HEK293T (cell line): ENCODE measurements around the gene GULP1.

Experiments used
- BHLHE40 ChIP-seq: fragments of 450-650 bp; IDR thresholded peaks from 2 replicates; pipeline ENCODE4 v1.6.1; 2016; ENCODE audit warnings: mild to moderate bottlenecking, moderate library complexity, borderline replicate concordance
- ELF4 ChIP-seq: fragments of 450-650 bp; IDR thresholded peaks from 2 replicates; pipeline ENCODE4 v1.6.1; 2017; ENCODE audit warnings: antibody characterized with exemption
- FOXA1 ChIP-seq: fragments of 450-650 bp; IDR thresholded peaks from 2 replicates; pipeline ENCODE4 v1.6.1; 2016; ENCODE audit warnings: mild to moderate bottlenecking
- FOXM1 ChIP-seq: fragments of 450-650 bp; IDR thresholded peaks from 2 replicates; pipeline ENCODE4 v1.6.1; 2017; ENCODE audit warnings: mild to moderate bottlenecking, borderline replicate concordance
- HDGF ChIP-seq: fragments of 450-650 bp; IDR thresholded peaks from 2 replicates; pipeline ENCODE4 v1.6.1; 2017; ENCODE audit warnings: antibody characterized with exemption, borderline replicate concordance
- L3MBTL2 ChIP-seq: fragments of 450-650 bp; conservative IDR thresholded peaks from 2 replicates; pipeline ENCODE4 v1.6.1; 2016; ENCODE audit warnings: mild to moderate bottlenecking
- PKNOX1 ChIP-seq: fragments of 450-650 bp; IDR thresholded peaks from 2 replicates; pipeline ENCODE4 v1.6.1; 2016
- SP1 ChIP-seq: fragments of 450-650 bp; IDR thresholded peaks from 2 replicates; pipeline ENCODE4 v1.6.1; 2017
- SUZ12 ChIP-seq: fragments of 450-650 bp; IDR thresholded peaks from 2 replicates; pipeline ENCODE4 v1.6.1; 2016; ENCODE audit warnings: mild to moderate bottlenecking
- TARDBP ChIP-seq: fragments of 450-650 bp; IDR thresholded peaks from 2 replicates; pipeline ENCODE4 v1.6.1; 2016

GRCh38 chr2:188435115-188435514, 143.4 kb downstream of the GULP1 start:
- no peak for TF ChIP-seq BHLHE40
- no peak for TF ChIP-seq FOXM1
- no peak for TF ChIP-seq SP1
- TF ChIP-seq PKNOX1: no peak
- no peak for TF ChIP-seq SUZ12
- TF ChIP-seq L3MBTL2: no peak
- no peak for TF ChIP-seq FOXA1
- no peak for TF ChIP-seq ELF4
- no peak for TF ChIP-seq HDGF
- no peak for TF ChIP-seq TARDBP
